Measurements from ENCODE around the gene KRT2. TPM values are rescaled to one million over a fixed set of nuclear protein-coding genes. Genes with fewer than 3 reads are reported as not detected.

Gene KRT2
- total RNA-seq, 1 donor from 2014 or later, result not detected

- H3K27me3 Mint-ChIP-seq (ENCODE audit: low read depth), result peaks cover 73% of the 10 kb centered on the region
These were observed 40.2 kb upstream of the KRT2 start for GRCh38 chr12:52692254-52692653.

GRCh38 chr12:52691841-52692150 lies 39.8 kb upstream of the KRT2 start:
- H3K27ac Mint-ChIP-seq (ENCODE audit: unreplicated experiment), result no peak overlapping the region
- H3K4me3 Mint-ChIP-seq, result no peak overlapping the region
- TF ChIP-seq CTCF (conservative IDR thresholded peaks at IDR 0.05), result no peak
- peaks cover 13% of the 10 kb centered on the region for H3K4me1 Mint-ChIP-seq
- DNase-seq (ENCODE audit: low read depth, low spot score), result no peak
- no peaks in the 10 kb centered on the region for H3K36me3 Mint-ChIP-seq (ENCODE audit: low read depth)
- H3K9me3 Mint-ChIP-seq, result no peaks in the 10 kb centered on the region
- peaks cover 77% of the 10 kb centered on the region for H3K27me3 Mint-ChIP-seq (ENCODE audit: low read depth)

More at GRCh38 chr12:52692254-52692653, 40.2 kb upstream of the KRT2 start:
- TF ChIP-seq CTCF (conservative IDR thresholded peaks at IDR 0.05), result no peak
- no peak for DNase-seq (ENCODE audit: low read depth, low spot score)
- H3K4me3 Mint-ChIP-seq, result no peak overlapping the region
- H3K36me3 Mint-ChIP-seq (ENCODE audit: low read depth), result no peaks in the 10 kb centered on the region
- peaks cover 13% of the 10 kb centered on the region for H3K4me1 Mint-ChIP-seq
- no peak overlapping the region for H3K27ac Mint-ChIP-seq (ENCODE audit: unreplicated experiment)
- H3K9me3 Mint-ChIP-seq, result no peaks in the 10 kb centered on the region

GRCh38 chr12:52691076-52691840 lies 39.2 kb upstream of the KRT2 start:
- no peak for TF ChIP-seq CTCF (conservative IDR thresholded peaks at IDR 0.05)
- peaks cover 82% of the 10 kb centered on the region for H3K27me3 Mint-ChIP-seq (ENCODE audit: low read depth)
- DNase-seq (ENCODE audit: low read depth, low spot score), result peak; percentile 10
- H3K36me3 Mint-ChIP-seq (ENCODE audit: low read depth), result no peaks in the 10 kb centered on the region
- no peaks in the 10 kb centered on the region for H3K9me3 Mint-ChIP-seq
- peak overlapping the region; percentile 78 for H3K4me3 Mint-ChIP-seq
- peaks cover 13% of the 10 kb centered on the region for H3K4me1 Mint-ChIP-seq
- H3K27ac Mint-ChIP-seq (ENCODE audit: unreplicated experiment), result no peak overlapping the region

GRCh38 chr12:52690351-52691075 lies 38.5 kb upstream of the KRT2 start:
- TF ChIP-seq CTCF (conservative IDR thresholded peaks at IDR 0.05), result no peak
- Mint-ChIP-seq H3K27me3 (ENCODE audit: low read depth) (peaks cover 82% of the 10 kb centered on the region), H3K4me3 (peak overlapping the region; percentile 78), H3K9me3 (no peaks in the 10 kb centered on the region), H3K36me3 (ENCODE audit: low read depth) (no peaks in the 10 kb centered on the region), H3K4me1 (peaks cover 13% of the 10 kb centered on the region), H3K27ac (ENCODE audit: unreplicated experiment) (no peak overlapping the region)
- DNase-seq (ENCODE audit: low read depth, low spot score), result no peak

- TF ChIP-seq CTCF (conservative IDR thresholded peaks at IDR 0.05), result no peak
- Mint-ChIP-seq H3K27me3 (ENCODE audit: low read depth) (peaks cover 82% of the 10 kb centered on the region), H3K27ac (ENCODE audit: unreplicated experiment) (no peak overlapping the region), H3K4me1 (peaks cover 13% of the 10 kb centered on the region), H3K4me3 (no peak overlapping the region), H3K36me3 (ENCODE audit: low read depth) (no peaks in the 10 kb centered on the region), H3K9me3 (no peaks in the 10 kb centered on the region)
- DNase-seq (ENCODE audit: low read depth, low spot score), result no peak
These were observed 37.9 kb upstream of the KRT2 start for GRCh38 chr12:52689936-52690335.

Data from neural crest cell (in vitro differentiated cells).